ENCODE results near the gene TFF2.

Gene TFF2

GRCh38 chr21:42384156-42384945 lies 33.6 kb upstream of the TFF2 start:
- no peak for DNase-seq

GRCh38 chr21:42383331-42383730 lies 32.5 kb upstream of the TFF2 start:
- no peak for DNase-seq

DNA sequence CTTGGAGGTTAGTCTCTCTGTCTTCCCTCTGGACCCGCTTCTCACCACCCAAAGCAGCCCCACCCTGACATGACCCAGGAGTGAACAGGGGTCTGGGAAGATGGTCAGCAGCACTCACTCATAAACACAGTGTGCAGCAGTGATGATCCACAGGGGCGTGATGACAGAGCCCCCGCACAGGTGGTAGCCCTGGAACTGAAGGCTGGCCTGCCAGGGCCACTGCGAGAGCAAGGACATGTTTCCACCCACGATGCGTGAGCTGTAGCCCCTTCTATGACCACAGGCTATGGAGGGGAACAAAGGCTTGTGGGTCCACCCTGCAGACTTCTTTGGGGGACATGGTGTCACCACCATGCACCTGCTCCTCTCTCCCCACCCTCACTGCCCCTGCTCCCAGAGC lies 32.1 kb upstream of the TFF2 start:
- DNase-seq = no peak

- peak; percentile 39 for DNase-seq
These were observed 30.7 kb upstream of the TFF2 start for GRCh38 chr21:42381347-42381984.

DNA sequence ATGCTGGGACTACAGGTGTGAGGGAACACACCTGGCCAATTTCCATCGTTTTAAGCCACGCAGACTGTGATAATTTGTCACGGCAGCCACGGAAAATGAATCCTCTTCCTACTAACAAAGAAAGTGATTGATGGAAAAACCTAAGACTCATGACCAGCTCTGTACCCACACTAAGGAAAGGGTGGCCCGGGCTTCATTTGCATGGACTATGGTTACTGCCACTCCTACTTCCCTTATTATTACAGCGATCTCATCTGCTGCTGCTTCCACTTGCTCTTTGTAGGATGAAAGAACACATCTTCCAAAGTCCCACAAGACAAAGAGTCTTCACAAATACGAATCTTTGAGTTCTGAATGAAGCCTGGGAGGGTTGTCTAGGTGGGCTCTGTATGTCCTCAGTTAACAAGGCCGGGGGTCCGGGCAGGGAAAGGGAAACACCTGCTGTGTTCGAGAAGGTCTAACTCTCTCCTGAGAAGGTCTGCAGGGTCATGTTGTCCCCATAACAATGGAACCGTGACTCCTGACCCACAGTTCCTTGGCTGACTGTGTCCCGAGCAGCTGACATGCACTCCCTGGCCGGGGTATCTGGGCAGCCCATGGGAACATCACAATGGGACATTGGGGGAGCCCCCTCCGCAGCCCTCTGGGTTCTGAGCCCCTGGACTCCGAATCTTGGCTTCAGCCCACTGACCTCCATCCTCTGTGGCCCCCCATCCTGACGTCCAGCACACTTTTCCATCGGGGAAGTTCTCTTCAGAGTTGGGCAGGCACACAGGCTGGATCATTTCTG lies 28.8 kb upstream of the TFF2 start:
- DNase-seq = no peak

GRCh38 chr21:42378418-42378817 lies 27.6 kb upstream of the TFF2 start:
- DNase-seq = no peak

- no peak for DNase-seq
These were observed 27.2 kb upstream of the TFF2 start for GRCh38 chr21:42377951-42378340.

- DNase-seq = no peak
These were observed 26.6 kb upstream of the TFF2 start for GRCh38 chr21:42377211-42377950.

DNA sequence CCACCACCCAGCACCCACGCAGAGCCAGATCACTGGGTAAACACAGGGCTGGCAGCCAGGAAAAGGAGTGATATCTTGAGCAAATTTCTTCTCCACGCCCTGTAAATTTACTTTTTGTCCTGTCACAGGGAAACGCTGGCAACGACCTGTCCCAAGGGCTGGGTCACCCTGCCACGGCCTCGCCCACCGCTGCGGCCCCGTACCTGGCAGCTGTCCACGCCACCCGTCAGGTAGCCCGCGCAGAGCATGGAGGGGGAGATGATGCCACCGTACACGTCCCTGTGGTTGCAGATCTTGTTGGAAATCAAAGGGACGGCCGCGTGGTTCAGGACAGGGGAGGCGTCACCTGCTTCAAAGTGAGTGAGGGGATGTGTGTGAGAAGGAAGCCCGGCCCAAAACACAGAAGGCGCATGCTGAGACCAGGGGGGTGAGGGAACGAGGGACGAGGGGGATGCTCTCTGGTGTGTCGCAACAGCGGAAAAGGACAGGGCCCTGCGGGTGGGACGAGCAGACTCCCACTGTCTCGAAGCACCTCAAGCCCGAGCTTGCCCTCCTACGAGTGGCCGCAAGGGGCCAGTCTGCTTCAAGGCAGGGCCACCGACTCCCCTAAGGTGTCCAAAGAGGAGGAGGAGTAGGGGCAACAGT lies 25.7 kb upstream of the TFF2 start:
- peak; percentile 57 for DNase-seq

DNA sequence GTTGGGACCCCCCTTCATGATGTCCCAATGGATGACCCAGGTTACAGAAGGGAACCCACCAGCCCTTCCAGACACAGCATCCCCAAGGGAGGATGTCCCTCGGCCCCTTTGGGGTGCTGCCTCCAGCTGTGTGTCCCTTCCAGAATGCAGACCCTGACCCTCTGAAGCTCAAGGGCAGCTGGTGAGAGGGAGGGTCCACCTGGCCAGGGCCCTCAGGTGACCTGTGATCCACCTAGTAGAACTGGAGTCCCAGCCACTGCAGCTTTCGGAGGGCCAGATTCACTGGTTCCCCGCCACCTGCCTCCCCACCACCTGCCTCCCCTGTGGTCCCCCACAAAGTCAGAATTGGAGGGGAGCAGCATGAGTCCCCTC lies 25.2 kb upstream of the TFF2 start:
- no peak for DNase-seq

DNA sequence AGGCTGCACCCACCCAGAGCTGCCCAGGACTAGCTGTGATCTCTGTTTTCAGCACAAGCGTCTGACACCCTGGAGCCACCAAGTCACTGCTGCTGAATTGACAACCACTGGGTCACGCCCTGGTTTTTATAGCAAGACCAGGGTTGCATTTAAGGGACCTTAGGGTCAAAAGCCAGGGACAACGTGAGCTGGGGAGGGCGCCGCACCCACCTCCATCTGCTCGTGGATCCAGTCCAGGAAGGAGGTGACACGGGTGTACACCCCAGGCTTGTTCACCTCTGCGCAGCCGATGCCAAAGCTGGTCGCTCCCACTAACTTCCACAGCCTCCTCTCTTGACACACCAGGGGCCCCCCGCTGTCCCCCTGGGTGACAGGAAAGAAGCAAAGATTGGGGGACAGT lies 24.7 kb upstream of the TFF2 start:
- DNase-seq = no peak

- no peak for DNase-seq
These were observed 24.2 kb upstream of the TFF2 start for GRCh38 chr21:42374864-42375499.

- DNase-seq = no peak
These were observed 23.7 kb upstream of the TFF2 start for GRCh38 chr21:42374457-42374856.

- DNase-seq = no peak
These were observed 23.2 kb upstream of the TFF2 start for GRCh38 chr21:42373908-42374455.

DNA sequence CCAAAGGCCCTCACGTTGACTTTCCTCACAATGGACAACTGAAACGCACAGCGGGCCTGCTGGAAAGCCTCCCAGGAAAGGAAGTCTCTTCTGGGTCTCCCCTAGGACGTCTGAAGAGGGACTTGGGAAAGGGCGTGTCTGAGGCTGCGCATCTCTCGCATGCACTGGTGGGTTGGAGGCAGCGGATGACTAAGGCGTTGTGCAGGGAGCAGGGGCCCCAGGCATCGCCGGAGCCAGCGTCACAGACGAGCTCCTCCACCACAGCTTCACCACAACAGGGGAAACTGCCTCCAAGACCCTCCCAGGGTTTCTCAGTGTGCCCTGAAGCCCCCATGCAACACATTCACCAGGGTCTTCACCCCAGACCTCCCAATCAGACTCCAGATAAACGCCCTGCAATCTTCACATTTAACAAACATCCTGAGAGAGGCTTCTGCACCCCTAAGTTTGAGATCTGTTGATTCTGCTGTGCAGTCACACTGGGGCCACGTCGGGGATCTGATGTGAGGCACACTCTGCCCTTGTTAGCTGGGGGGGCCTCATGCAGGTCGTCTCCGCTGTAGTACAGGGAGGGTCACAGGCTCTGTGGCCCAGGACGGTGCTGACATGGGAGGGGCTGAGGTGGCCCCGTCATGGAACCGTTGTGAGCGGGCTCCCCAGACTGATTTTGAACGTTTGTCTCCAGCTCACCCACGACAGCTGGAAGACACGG lies 22.6 kb upstream of the TFF2 start:
- DNase-seq = peak; percentile 41

GRCh38 chr21:42370894-42371654 lies 20.3 kb upstream of the TFF2 start:
- DNase-seq = no peak

GRCh38 chr21:42369821-42370220 lies 19.0 kb upstream of the TFF2 start:
- no peak for DNase-seq

DNA sequence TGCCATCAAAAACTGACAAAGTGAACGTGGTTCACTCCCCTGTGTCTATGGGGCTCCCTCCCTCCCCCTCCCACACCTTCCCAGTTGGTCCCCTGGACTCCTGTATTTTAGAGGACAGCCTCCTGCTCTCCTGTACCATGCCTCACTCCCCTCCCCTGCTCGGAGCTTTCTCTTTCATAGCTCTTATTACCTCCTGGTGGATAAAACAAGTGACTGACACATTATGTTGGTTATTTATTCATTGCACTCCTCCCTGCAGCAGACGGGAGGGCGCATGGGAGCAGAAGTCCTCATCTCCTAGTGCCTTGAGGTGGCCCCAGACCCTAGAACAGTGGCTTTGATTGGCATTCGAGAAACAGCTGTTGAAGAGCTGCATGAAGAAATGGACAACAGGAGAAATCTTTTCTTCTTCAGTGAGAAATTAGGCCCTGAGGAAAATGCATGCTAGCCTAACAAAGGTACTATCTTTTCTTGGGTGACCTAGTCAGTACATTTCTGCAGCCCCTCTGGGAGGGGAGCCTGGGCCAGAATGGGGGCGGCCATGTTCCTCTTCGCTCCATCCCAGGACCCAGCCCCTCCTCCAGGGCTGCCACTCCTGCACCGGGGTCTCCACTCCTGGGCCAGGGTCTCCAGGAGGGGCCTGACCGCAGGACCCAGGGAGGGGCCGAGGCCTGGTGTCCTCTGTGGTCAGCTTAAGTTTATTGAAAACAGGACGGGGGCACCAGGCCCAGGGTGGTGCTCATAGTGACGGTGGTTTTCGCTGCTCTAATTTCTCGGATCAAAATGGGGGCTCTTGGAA lies 16.8 kb upstream of the TFF2 start:
- no peak for DNase-seq

DNA sequence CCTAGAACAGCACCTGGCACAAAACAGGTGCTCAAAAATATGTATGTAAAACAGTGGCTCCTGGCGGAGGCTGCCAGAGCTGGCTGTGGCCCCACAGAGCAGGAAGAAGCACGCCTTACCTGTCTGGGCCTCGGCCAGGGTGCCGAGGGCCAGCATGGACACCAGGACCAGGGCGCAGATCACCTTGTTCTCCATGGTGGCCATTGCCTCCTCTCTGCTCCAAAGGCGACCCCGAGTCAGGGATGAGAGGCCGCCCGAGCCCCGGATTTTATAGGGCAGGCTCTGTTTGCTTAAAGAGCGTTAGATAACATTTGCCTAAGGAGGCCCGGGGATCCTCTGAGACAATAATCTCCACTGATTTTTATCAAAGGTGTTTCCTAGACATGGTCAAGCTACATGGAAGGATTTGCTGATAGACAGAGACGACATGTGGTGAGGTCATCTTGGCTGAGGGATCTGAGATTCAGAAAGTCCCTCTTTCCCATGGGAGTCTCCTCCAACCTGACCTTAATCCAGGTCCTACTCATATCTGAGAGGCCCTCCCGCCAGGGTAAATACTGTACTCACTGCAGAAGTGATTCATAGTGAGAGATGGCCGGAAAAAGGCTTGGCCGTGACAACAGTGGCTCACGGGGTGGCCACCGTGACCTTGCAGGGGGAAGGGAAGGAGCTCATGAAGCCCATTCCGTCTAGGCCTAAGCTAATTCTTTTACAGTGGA lies 15.7 kb upstream of the TFF2 start, which contains the start of gene TFF1:
TFF1 (minus strand) TSS at position 244 of the 719 bp plus-strand sequence; CDS start at position 204, 40 bp downstream.
- DNase-seq = no peak
